HepG2 (cell line): ENCODE measurements around the gene ATP6V1G3. TPM values are rescaled to one million over a fixed set of nuclear protein-coding genes. Genes with fewer than 3 reads are reported as not detected.

Source experiments
- ATAC-seq: fragments of 200-7000 bp; cut with Tn5 transposase; 3 replicates; pipeline ENCODE4 v1.9.1; 2020; ENCODE audit warnings: mild to moderate bottlenecking, moderate library complexity
- BruUV-seq: library from RNA; stranded (reverse); fragments of 400-500 nt; replicated peaks from 2 replicates; lab custom pipeline; 2021; lab: Mats Ljungman, UMichigan
- CTCF ChIA-PET: fragments of 300-600 bp; formaldehyde crosslinking; extraction: SDS; loops from one replicate; lab custom pipeline; 2021; ENCODE audit warnings: low total read pairs, inconsistent platforms, low intra/inter-chr PET ratio; lab: Yijun Ruan, JAX
- POLR2A ChIA-PET: fragments of 350-600 bp; sonication (Branson Sonifier 250); formaldehyde crosslinking; loops from one replicate; lab custom pipeline; 2020; ENCODE audit warnings: antibody characterized with exemption, inconsistent platforms; lab: Yijun Ruan, JAX
- DNase-seq: peaks from one replicate; pipeline ENCODE4 v3.0.0-alpha.2; 2015; ENCODE audit warnings: low spot score
- FAIRE-seq: peaks from 3 replicates; lab custom pipeline; 2011; peaks lifted over from hg19 to GRCh38; lab: Jason Lieb, UNC
- H2AFZ ChIP-seq: one replicate; pipeline ENCODE4 v1.6.1; 2011; ENCODE audit warnings: low read length, inconsistent platforms
- H3K27ac ChIP-seq: fragments of 300-600 bp; 3 replicates; pipeline ENCODE4 v1.8.0; 2011; ENCODE audit warnings: mixed run types, mild to moderate bottlenecking, mixed read lengths, low read length, inconsistent platforms; ENCODE audit not compliant: insufficient read depth; ENCODE audit errors: extremely low read length
- H3K27me3 ChIP-seq, 2 experiments: fragments of 200-600 bp in 1 of 2; 2 replicates in 1 of 2; 3 replicates in 1 of 2; pipeline versions ENCODE4 v1.6.0 to v1.8.0; 2011; ENCODE audit warnings: low read length in 2 of 2, mild to moderate bottlenecking in 2 of 2, moderate library complexity in 2 of 2, inconsistent platforms in 1 of 2; ENCODE audit not compliant: insufficient read depth in 2 of 2, control insufficient read depth in 1 of 2
- H3K36me3 ChIP-seq, 2 experiments: fragments of 200-600 bp in 1 of 2; replicated peaks in 1 of 2; 2 replicates in 1 of 2; 3 replicates in 1 of 2; pipeline versions ENCODE4 v1.5.1 to v1.8.0; 2011; ENCODE audit warnings: low read length in 2 of 2, inconsistent platforms in 1 of 2; ENCODE audit not compliant: insufficient read depth in 2 of 2, control insufficient read depth in 1 of 2
- H3K4me1 ChIP-seq: 2 replicates; pipeline ENCODE4 v1.5.1; 2012; ENCODE audit warnings: low read length, inconsistent platforms; ENCODE audit not compliant: insufficient read depth
- H3K4me2 ChIP-seq: 2 replicates; pipeline ENCODE4 v1.6.0; 2011; ENCODE audit warnings: low read depth, low read length, inconsistent platforms
- H3K4me3 ChIP-seq, 3 experiments: fragments of 200-600 bp in 1 of 3; sonication (generic), shearing (Covaris generic) in 1 of 3; replicated peaks in 1 of 3; 2 replicates each; pipeline ENCODE4 v1.5.1; 2011 to 2016; ENCODE audit warnings: low read length in 3 of 3, inconsistent platforms in 2 of 3, low read depth in 2 of 3, mild to moderate bottlenecking in 2 of 3, control low read depth in 1 of 3, mixed read lengths in 1 of 3; ENCODE audit not compliant: insufficient read depth in 1 of 3
- H3K79me2 ChIP-seq: one replicate; pipeline ENCODE4 v1.6.1; 2011; ENCODE audit warnings: low read length, inconsistent platforms; ENCODE audit not compliant: insufficient read depth
- H3K9ac ChIP-seq: 2 replicates; pipeline ENCODE4 v1.6.0; 2011; ENCODE audit warnings: mild to moderate bottlenecking, low read depth, low read length, inconsistent platforms; ENCODE audit not compliant: insufficient read depth
- H3K9me3 ChIP-seq: 2 replicates; pipeline ENCODE4 v1.5.1; 2012; ENCODE audit warnings: mild to moderate bottlenecking, low read length
- H4K20me1 ChIP-seq: 2 replicates; pipeline ENCODE4 v1.6.0; 2011; ENCODE audit warnings: inconsistent platforms, mild to moderate bottlenecking, low read length, moderate library complexity; ENCODE audit not compliant: insufficient read depth
- CAMTA2 ChIP-seq: sonication (generic); formaldehyde crosslinking; IDR thresholded peaks from 2 replicates; pipeline ENCODE4 v1.4.0; 2020; ENCODE audit warnings: mild to moderate bottlenecking, missing genetic modification reagents, borderline replicate concordance
- HNF1A ChIP-seq, 2 experiments: sonication (generic) in 1 of 2; formaldehyde crosslinking in 1 of 2; IDR thresholded peaks; 2 replicates each; pipeline versions ENCODE4 v1.4.0 to v1.6.1; 2016 to 2020; ENCODE audit warnings: borderline replicate concordance in 1 of 2, low read depth in 1 of 2, mild to moderate bottlenecking in 1 of 2, missing genetic modification reagents in 1 of 2
- RCOR2 ChIP-seq: IDR thresholded peaks from 2 replicates; pipeline ENCODE4 v1.6.1; 2016; ENCODE audit warnings: missing biosample characterization, missing genetic modification reagents
- TRAFD1 ChIP-seq: sonication (generic); formaldehyde crosslinking; IDR thresholded peaks from 2 replicates; pipeline ENCODE4 v1.5.1; 2020; ENCODE audit warnings: missing genetic modification reagents, mild to moderate bottlenecking, borderline replicate concordance
- TRIM22 ChIP-seq: fragments of 450-650 bp; IDR thresholded peaks from 2 replicates; pipeline ENCODE4 v1.6.1; 2017
- ZBTB21 ChIP-seq: sonication (generic); formaldehyde crosslinking; IDR thresholded peaks from 2 replicates; pipeline ENCODE4 v1.4.0; 2020; ENCODE audit warnings: missing genetic modification reagents
- ZNF260 ChIP-seq: sonication (generic); formaldehyde crosslinking; IDR thresholded peaks from 2 replicates; pipeline ENCODE4 v1.4.0; 2020; ENCODE audit warnings: missing genetic modification reagents, low read depth, mild to moderate bottlenecking, borderline replicate concordance
- ZNF350 ChIP-seq: sonication (generic); formaldehyde crosslinking; IDR thresholded peaks from 2 replicates; pipeline ENCODE4 v1.4.0; 2020; ENCODE audit warnings: mild to moderate bottlenecking, low read depth, missing genetic modification reagents, borderline replicate concordance
- ZNF589 ChIP-seq: sonication (generic); formaldehyde crosslinking; conservative IDR thresholded peaks from 2 replicates; pipeline ENCODE4 v1.8.0; 2022; ENCODE audit warnings: mild to moderate bottlenecking, moderate library complexity, missing genetic modification reagents
- ZNF800 ChIP-seq: sonication (generic); formaldehyde crosslinking; IDR thresholded peaks from 2 replicates; pipeline ENCODE4 v1.4.0; 2020; ENCODE audit warnings: missing genetic modification reagents
- WGBS: methylation state at CpG from one replicate; pipeline ENCODE4 v1.1.6; 2017; ENCODE audit warnings: low lambda C conversion rate; 5-methylcytosine and 5-hydroxymethylcytosine counted together
- in situ Hi-C: cut with HindIII; loops from 2 replicates; pipeline ENCODE4 v1.10.0; 2017; ENCODE audit warnings: low pct_unique_long_range_greater_than_20kb; ENCODE audit not compliant: extremely low pct_ligation_motif_present
- intact Hi-C: fragments of 100-400 bp; cut with micrococcal nuclease; formaldehyde crosslinking; loops from one replicate; pipeline ENCODE4 v1.10.0; 2022; ENCODE audit not compliant: unreplicated experiment
- polyA plus RNA-seq, 8 experiments: library from polyadenylated mRNA; depleted of rRNA in 3 of 8; stranded (reverse) in 7 of 8; unstranded in 1 of 8; fragments of >200 nt; fragmentation: Illumina TruSeq in 4 of 8; extraction: Trizol in 4 of 8; gene quantifications; 2 replicates each; pipeline versions ENCODE4 v1.2.1 to v1.2.3, GENCODE V29; 2011 to 2016; ENCODE audit warnings: low read depth in 4 of 8, missing spikeins in 1 of 8, mixed read lengths in 1 of 8; ENCODE audit not compliant: insufficient read depth in 1 of 8
- total RNA-seq, 5 experiments: library from RNA; depleted of rRNA; stranded (reverse); fragments of >200 nt; fragmentation: Illumina TruSeq; extraction: Trizol; gene quantifications; 2 replicates each; pipeline ENCODE4 v1.2.3, GENCODE V29; 2016; ENCODE audit warnings: low read depth in 1 of 5

ATP6V1G3 gene
- total and polyA plus RNA-seq, 2 of the 13 experiments (the other 11 are each of a cell fraction or from before 2014, with no cell fraction given) = not detected

- TF ChIP-seq HNF1A (IDR thresholded peaks at IDR 0.05; ENCODE audit: low read depth) = no peak
- no peak for TF ChIP-seq HNF1A (CRISPR knock-in tag; IDR thresholded peaks at IDR 0.05; ENCODE audit: borderline replicate concordance)
- no peak for TF ChIP-seq ZNF260 (CRISPR knock-in tag)
Observed at GRCh38 chr1:198545156-198545555, 4.7 kb upstream of the ATP6V1G3 start (continued).

- Histone ChIP-seq H3K27ac (no peak overlapping the region), H3K9me3 (no peaks in the 10 kb centered on the region), H3K36me3 (no peaks in the 10 kb centered on the region), H2AFZ (no peak overlapping the region), H3K4me1 (no peaks in the 10 kb centered on the region), H3K4me2 (no peak overlapping the region), H3K4me3 (no peak overlapping the region), H4K20me1 (no peaks in the 10 kb centered on the region), H3K79me2 (no peaks in the 10 kb centered on the region), H3K27me3 (no peaks in the 10 kb centered on the region), H3K9ac (no peak overlapping the region)
- DNase-seq (no peak), ATAC-seq (no peak), FAIRE-seq (no peak)
- ChIA-PET POLR2A (no interaction called here), CTCF (no interaction called here)
- intact Hi-C loops = no loop called here
- WGBS = 0% methylated on average over 1 of the region's 1 CpG
- BruUV-seq = no TSS peak
- in situ Hi-C loops = no loop called here
- TF ChIP-seq RCOR2 = no peak
- no peak for TF ChIP-seq CAMTA2 (CRISPR knock-in tag)
- TF ChIP-seq ZBTB21 (CRISPR knock-in tag) = no peak
- no peak for TF ChIP-seq TRAFD1
- no peak for TF ChIP-seq ZNF589 (CRISPR knock-in tag)
- no peak for TF ChIP-seq ZNF350 (CRISPR knock-in tag)
- TF ChIP-seq TRIM22 = no peak
- no peak for TF ChIP-seq ZNF800 (CRISPR knock-in tag)
Observed at GRCh38 chr1:198544265-198544664, 3.8 kb upstream of the ATP6V1G3 start.
